NT2/D1 (cell line): ENCODE data around the gene PDLIM7.

ENCODE experiments used
- YY1 ChIP-seq: IDR thresholded peaks from 2 replicates; pipeline ENCODE4 v1.6.1; 2011; ENCODE audit not compliant: insufficient read length, insufficient read depth
- ZNF274 ChIP-seq: IDR thresholded peaks from 2 replicates; pipeline ENCODE4 v1.6.1; 2011; ENCODE audit warnings: mild to moderate bottlenecking, low read depth, low read length

DNA sequence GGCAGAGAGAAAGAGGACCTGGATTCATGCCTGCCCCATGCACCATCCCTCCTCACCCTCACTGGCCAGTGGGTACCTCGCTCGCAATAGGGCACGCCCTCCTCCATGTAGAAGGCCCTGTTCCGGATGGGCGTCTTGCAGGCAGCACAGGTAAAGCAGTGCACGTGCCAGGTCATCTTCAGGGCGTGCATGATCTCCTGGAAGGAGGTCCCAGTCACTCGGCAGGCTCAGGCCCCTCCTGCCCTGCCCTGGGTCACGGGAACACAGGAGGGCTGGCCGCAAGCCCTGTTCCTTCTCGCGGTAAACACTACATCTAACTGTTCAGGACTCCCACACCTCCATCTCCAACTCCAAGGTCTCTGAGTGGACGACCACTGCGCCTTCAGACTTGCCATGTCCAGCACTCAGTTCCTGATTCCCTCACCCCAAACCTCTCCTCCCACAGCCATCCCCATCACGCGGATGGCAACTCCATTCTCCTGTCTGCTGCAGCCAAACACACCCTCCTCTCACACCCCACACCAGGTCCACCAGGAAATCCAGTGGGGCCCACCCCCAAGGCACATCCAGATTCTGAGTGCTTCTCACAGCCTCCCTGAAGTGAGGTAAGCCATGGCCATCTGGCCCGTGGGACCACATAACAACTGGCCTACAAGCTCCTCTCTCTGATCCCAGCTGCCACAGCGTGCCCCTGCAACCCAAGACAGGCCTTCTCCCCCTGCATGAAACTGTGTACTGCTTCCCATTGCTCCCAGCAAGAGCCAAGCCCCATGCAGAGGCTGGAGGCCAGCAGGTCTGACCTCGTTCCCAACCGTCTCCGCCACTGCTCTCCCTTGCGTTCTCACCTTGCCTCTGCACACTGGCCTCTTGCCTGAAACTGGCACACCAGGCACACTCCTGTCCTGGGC lies 13.2 kb downstream of the PDLIM7 start:
- no peak for TF ChIP-seq YY1
- TF ChIP-seq ZNF274: no peak
